Right cardiac atrium (tissue), 5 donors: ENCODE results near the gene FCF1. TPM values are rescaled to one million over a fixed set of nuclear protein-coding genes. Genes with fewer than 3 reads are reported as not detected.
A peak's percentile ranks its signal among the peaks of the same experiment; 100 is the strongest.

Experiments
- ATAC-seq, 2 donors: fragments of 200-7000 bp; cut with Tn5 transposase; one replicate each; pipeline versions ENCODE4 v1.8.0 to v1.9.1; 2020; ENCODE audit warnings: moderate library complexity in 2 of 2, mild to moderate bottlenecking in 1 of 2
- DNase-seq, 3 donors: peaks; one replicate each; pipeline ENCODE4 v3.0.0-alpha.2; 2020
- H3K27ac ChIP-seq: one replicate; pipeline ENCODE4 v1.5.1; 2013; ENCODE audit warnings: mild to moderate bottlenecking, low read length, control low read depth, moderate library complexity
- H3K27me3 ChIP-seq: one replicate; pipeline ENCODE4 v1.6.1; 2013; ENCODE audit not compliant: control insufficient read depth, insufficient read depth
- H3K4me1 ChIP-seq: one replicate; pipeline ENCODE4 v1.6.1; 2013; ENCODE audit warnings: low read length; ENCODE audit not compliant: control insufficient read depth, insufficient read depth
- H3K4me3 ChIP-seq: one replicate; pipeline ENCODE4 v1.5.1; 2013; ENCODE audit warnings: low read length, control low read depth
- H3K9me3 ChIP-seq: one replicate; pipeline ENCODE4 v1.6.1; 2013; ENCODE audit warnings: low read length; ENCODE audit not compliant: control insufficient read depth
- whole genome bisulfite sequencing: extraction: QIAGEN DNeasy Blood & Tissue Kit; methylation state at CpG from one replicate; pipeline ENCODE4 v1.1.7; 2013; 5-methylcytosine and 5-hydroxymethylcytosine counted together
- intact Hi-C, 4 donors: fragments of 100-400 bp; cut with DNase I; formaldehyde crosslinking; loops; one replicate each; pipeline versions ENCODE4 v1.11.0 to v1.14.0; 2022 to 2023
- polyA plus RNA-seq: library from polyadenylated mRNA; stranded (reverse); fragments of 200-250 nt; gene quantifications from one replicate; pipeline ENCODE4 v1.2.3, GENCODE V29; 2013
- total RNA-seq, 4 donors: library from RNA; stranded (reverse); fragmentation: NEBNext Ultra II Directional; extraction: Animal tissue kit (Norgen Biotek cat#: 25700); gene quantifications; one replicate each; pipeline ENCODE4 v1.2.1, GENCODE V29; 2021
- donor health status: healthy with polysubstance abuse.
- donor health status: DM: no; HTN: yes; CAD: no.
- donor health status: DM: no; HTN: no; CAD: no.
- donor health status: DM: no; HTN: yes; CAD: no; lungs with severe emphysema.
- donor health status: DM: yes; HTN: yes; CAD: no.

The FCF1 gene
- total and polyA plus RNA-seq, 5 donors, result 13.7 to 38.8 (median 37.7) TPM

GRCh38 chr14:74763803-74764531, 51.0 kb downstream of the FCF1 start:
- peak in 1 of 2 donors; percentile 19 for ATAC-seq
- WGBS, result 1% methylated on average over 19 of the region's 19 CpGs
- intact Hi-C loops, result no loop called here

GRCh38 chr14:74765721-74766120, 52.8 kb downstream of the FCF1 start:
- intact Hi-C loops, result no loop called here
- no peaks in the 10 kb centered on the region for H3K27me3 ChIP-seq
- peaks cover 3% of the 10 kb centered on the region for H3K4me1 ChIP-seq
- no peak overlapping the region for H3K27ac ChIP-seq
- ATAC-seq, result no peak
- H3K4me3 ChIP-seq, result peak overlapping the region; percentile 91
- H3K9me3 ChIP-seq, result no peaks in the 10 kb centered on the region
- DNase-seq, result no peak

More at GRCh38 chr14:74763803-74764531, 51.0 kb downstream of the FCF1 start:
- H3K27me3 ChIP-seq, result no peaks in the 10 kb centered on the region
- peaks cover 3% of the 10 kb centered on the region for H3K4me1 ChIP-seq
- peak overlapping the region; percentile 91 for H3K4me3 ChIP-seq
- peak overlapping the region; percentile 85 for H3K27ac ChIP-seq
- no peaks in the 10 kb centered on the region for H3K9me3 ChIP-seq
- peak in 1 of 3 donors; percentile 45 for DNase-seq

DNA sequence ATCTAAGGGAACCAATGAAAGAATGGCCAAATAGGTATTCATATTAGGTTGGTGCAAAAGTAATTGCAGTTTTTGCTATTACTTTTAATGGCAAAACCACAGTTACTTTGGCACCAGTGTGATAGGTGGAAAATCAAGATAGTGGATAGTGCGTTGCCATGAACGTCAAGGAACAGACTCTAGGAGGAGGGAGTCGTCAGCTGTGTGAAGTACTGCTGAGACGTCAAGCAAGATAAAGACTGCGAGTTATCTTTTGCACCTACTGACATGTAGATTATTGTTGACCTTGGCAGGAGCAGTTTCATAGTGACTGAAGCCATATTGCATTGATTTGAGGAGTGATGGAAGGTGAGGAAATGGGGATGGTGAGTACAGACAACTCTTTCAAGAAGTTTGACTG, 58.5 kb downstream of the FCF1 start:
- intact Hi-C loops, result no loop called here
- Histone ChIP-seq H3K27me3 (no peaks in the 10 kb centered on the region), H3K27ac (no peak overlapping the region), H3K9me3 (no peaks in the 10 kb centered on the region), H3K4me3 (no peak overlapping the region), H3K4me1 (peaks cover 5% of the 10 kb centered on the region)
- WGBS, result 55% methylated on average over 5 of the region's 5 CpGs
- ATAC-seq (peak in 1 of 2 donors; percentile 61), DNase-seq (no peak)

DNA sequence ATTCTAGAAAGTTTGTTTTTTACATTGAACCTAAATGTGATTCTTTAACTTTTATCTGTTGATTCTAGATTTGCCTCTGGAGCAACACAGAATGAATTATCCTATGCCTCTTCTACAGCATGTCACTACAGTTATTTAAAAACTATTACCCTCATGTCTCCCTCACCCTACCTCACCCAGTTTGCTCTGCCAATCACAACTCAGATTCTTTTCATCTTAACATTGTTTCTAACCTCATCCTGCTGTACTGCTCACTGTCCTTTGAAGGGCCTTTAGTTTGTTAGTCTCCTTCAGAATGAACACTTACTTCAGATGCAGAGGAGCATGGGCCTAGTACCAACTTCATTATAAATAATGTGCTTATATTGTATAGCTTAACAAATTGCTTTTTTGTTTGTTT, 71.7 kb downstream of the FCF1 start:
- no peak for DNase-seq
- no peaks in the 10 kb centered on the region for H3K4me1 ChIP-seq
- no peak overlapping the region for H3K27ac ChIP-seq
- ATAC-seq, result no peak
- no peaks in the 10 kb centered on the region for H3K9me3 ChIP-seq
- H3K27me3 ChIP-seq, result no peaks in the 10 kb centered on the region
- no peak overlapping the region for H3K4me3 ChIP-seq
- intact Hi-C loops, result no loop called here

- 30% methylated on average over 1 of the region's 1 CpG for WGBS
- no peak for DNase-seq
- intact Hi-C loops, result no loop called here
- no peak overlapping the region for H3K4me3 ChIP-seq
- no peak for ATAC-seq
- no peaks in the 10 kb centered on the region for H3K27me3 ChIP-seq
- no peaks in the 10 kb centered on the region for H3K9me3 ChIP-seq
- no peak overlapping the region for H3K27ac ChIP-seq
- H3K4me1 ChIP-seq, result no peaks in the 10 kb centered on the region
Measured at GRCh38 chr14:74785056-74785613, 72.2 kb downstream of the FCF1 start.

DNA sequence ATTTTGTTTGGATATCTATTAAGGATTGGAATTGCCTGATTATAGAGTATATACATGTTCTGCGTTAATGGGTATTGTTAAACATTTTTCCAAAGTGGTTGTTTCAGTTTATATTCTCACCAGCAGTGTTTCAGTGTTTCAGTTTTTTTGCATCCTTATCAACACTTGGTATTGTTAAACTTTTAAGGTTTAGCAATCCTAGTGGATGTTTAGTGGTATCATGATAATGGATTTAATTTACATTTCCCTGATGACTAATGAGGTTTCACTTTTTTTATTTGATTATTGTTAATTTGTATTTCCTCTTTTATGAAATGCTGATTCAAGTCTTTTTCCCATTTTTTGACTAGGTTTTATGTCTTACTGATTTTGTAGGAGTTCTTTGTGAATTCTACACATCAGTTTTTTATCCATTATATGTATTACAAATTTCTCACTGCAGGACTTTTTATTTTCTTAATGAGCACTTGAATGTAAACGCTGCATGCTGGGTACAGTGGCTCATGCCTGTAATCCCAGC, 73.9 kb downstream of the FCF1 start:
- Histone ChIP-seq H3K4me1 (no peaks in the 10 kb centered on the region), H3K9me3 (no peaks in the 10 kb centered on the region), H3K27me3 (no peaks in the 10 kb centered on the region), H3K4me3 (no peak overlapping the region), H3K27ac (no peak overlapping the region)
- DNase-seq (no peak), ATAC-seq (no peak)
- 95% methylated on average over 2 of the region's 2 CpGs for WGBS
- intact Hi-C loops, result no loop called here

Other genes with a start within 250 kb of the FCF1 start
- 100 to 1,000 TPM; 116 to 142 (median 120) TPM for gene NPC2, start 219.8 kb upstream of the FCF1 start, total RNA-seq
- gene NPC2, start 219.8 kb upstream of the FCF1 start, polyA plus RNA-seq, result 170 TPM
- gene ISCA2, start 219.4 kb upstream of the FCF1 start, total RNA-seq, result 10 to 100 TPM; 29.2 to 40.0 (median 34.9) TPM
- 45.1 TPM for gene ISCA2, start 219.4 kb upstream of the FCF1 start, polyA plus RNA-seq
- 10 to 100 TPM; 13.9 to 46.0 (median 23.5) TPM for gene LTBP2, start 100.9 kb upstream of the FCF1 start, total RNA-seq
- 3.4 TPM for gene LTBP2, start 100.9 kb upstream of the FCF1 start, polyA plus RNA-seq
- 10 to 100 TPM; 22.2 to 25.4 (median 23.3) TPM for gene AREL1, start 64 bp upstream of the FCF1 start, total RNA-seq
- 8.2 TPM for gene AREL1, start 64 bp upstream of the FCF1 start, polyA plus RNA-seq
- gene YLPM1, start 50.2 kb downstream of the FCF1 start, total RNA-seq, result 10 to 100 TPM; 31.4 to 36.3 (median 34.4) TPM
- 15.5 TPM for gene YLPM1, start 50.2 kb downstream of the FCF1 start, polyA plus RNA-seq
- gene PROX2, start 163.0 kb downstream of the FCF1 start, total RNA-seq, result not detected
- gene PROX2, start 163.0 kb downstream of the FCF1 start, polyA plus RNA-seq, result not detected
- 100 to 1,000 TPM; 121 to 148 (median 144) TPM for gene DLST, start 168.8 kb downstream of the FCF1 start, total RNA-seq
- gene DLST, start 168.8 kb downstream of the FCF1 start, polyA plus RNA-seq, result 87.6 TPM
- 10 to 100 TPM; 13.9 to 20.7 (median 17.3) TPM for gene RPS6KL1, start 210.1 kb downstream of the FCF1 start, total RNA-seq
- gene RPS6KL1, start 210.1 kb downstream of the FCF1 start, polyA plus RNA-seq, result 10.5 TPM
- 1 to 10 TPM; 2.9 to 5.9 (median 4.1) TPM for gene PGF, start 242.5 kb downstream of the FCF1 start, total RNA-seq
- 4.3 TPM for gene PGF, start 242.5 kb downstream of the FCF1 start, polyA plus RNA-seq